ENCODE data around the gene PSD4. TPM values are rescaled to one million over a fixed set of nuclear protein-coding genes. Genes with fewer than 3 reads are reported as not detected.
A peak's percentile ranks its signal among the peaks of the same experiment; 100 is the strongest.

The PSD4 gene
- total and polyA plus RNA-seq, 4 experiments from 2014 or later: 11.9 to 101 (median 66.4) TPM

DNA sequence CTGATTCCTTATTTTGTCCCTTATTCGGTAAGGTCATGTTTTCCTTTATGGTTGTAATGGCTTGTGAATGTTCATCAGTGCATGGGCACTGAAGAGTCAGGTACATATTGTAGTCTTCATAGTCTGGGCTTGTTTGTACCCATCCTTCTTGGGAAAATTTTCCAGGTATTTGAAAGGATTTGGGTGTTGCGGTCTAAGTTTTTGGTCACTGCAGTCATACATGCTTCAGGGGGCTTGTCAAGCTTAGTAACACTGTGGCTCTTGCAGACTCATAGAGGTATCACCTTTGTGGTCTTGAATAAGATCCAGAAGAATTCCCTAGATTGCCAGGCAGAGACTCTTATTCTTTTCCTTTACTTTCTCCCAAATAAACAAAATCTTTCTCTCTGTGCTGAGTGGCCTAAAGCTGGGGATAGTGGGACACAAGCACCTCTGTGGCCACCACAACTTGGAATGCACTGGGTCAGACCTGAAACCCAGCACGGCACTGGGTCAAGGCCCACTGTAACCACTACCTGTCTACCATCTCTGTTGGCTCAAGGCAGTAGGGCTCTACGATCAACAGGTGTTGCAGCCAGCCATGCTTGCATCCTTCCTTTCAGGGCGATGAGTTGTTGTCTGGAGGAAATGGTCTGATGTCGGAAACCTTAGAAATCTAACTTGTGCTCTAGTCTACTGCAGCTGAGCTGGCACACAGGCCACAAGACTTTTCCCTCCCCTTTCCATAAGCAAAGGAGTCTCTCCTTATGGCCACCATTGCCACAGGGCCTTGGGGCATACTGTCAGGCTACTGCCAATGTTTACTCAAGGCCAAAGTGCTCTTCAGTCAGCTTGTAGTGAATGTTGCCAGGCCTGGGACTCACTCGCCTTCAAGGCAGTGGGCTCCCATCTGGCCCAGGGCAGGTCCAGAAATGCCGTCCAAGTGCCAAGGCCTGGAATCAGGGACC is 24.9 kb upstream of the PSD4 start:
- no peaks in the 10 kb centered on the region for H3K36me3 Mint-ChIP-seq
- H3K4me3 Mint-ChIP-seq: no peak overlapping the region
- intact Hi-C loops (cut with micrococcal nuclease): no loop called here
- ChIA-PET POLR2A (ENCODE audit: partially characterized antibody) (interaction anchor here (0.8 to 2.2 kb wide), 3 partner anchors 8 to 19 kb away, joined by 3 to 8 read pairs (median 6); no protein-coding TSS in a partner anchor), CTCF (ENCODE audit: partially characterized antibody) (interaction anchor here (0.7 to 2.9 kb wide), 3 partner anchors 10 to 14 kb away, joined by 3 to 21 read pairs (median 5); no protein-coding TSS in a partner anchor)
- no peaks in the 10 kb centered on the region for H3K27me3 ChIP-seq (ENCODE audit: insufficient read depth, low read length)
- H3K4me3 ChIP-seq (ENCODE audit: low read length in 2 of 2): no peak overlapping the region
- H3K4me1 Mint-ChIP-seq: peaks cover 0 to 4% (median 0%) of the 10 kb centered on the region in 4 donors
- no peaks in the 10 kb centered on the region for H3K4me1 ChIP-seq (ENCODE audit: insufficient read depth, low read length)
- H3K27ac ChIP-seq (ENCODE audit: low read depth, low read length): no peak overlapping the region
- H3K27ac Mint-ChIP-seq: no peak overlapping the region
- no peaks in the 10 kb centered on the region for H3K9me3 ChIP-seq (ENCODE audit: control insufficient read depth in 1 of 2, low read length in 2 of 2)
- peaks cover 0 to 4% (median 0%) of the 10 kb centered on the region in 8 donors for H3K9me3 Mint-ChIP-seq
- H3K36me3 ChIP-seq (ENCODE audit: insufficient read depth, low read length): no peaks in the 10 kb centered on the region
- DNase-seq: no peak
- H3K27me3 Mint-ChIP-seq: no peaks in the 10 kb centered on the region

DNA sequence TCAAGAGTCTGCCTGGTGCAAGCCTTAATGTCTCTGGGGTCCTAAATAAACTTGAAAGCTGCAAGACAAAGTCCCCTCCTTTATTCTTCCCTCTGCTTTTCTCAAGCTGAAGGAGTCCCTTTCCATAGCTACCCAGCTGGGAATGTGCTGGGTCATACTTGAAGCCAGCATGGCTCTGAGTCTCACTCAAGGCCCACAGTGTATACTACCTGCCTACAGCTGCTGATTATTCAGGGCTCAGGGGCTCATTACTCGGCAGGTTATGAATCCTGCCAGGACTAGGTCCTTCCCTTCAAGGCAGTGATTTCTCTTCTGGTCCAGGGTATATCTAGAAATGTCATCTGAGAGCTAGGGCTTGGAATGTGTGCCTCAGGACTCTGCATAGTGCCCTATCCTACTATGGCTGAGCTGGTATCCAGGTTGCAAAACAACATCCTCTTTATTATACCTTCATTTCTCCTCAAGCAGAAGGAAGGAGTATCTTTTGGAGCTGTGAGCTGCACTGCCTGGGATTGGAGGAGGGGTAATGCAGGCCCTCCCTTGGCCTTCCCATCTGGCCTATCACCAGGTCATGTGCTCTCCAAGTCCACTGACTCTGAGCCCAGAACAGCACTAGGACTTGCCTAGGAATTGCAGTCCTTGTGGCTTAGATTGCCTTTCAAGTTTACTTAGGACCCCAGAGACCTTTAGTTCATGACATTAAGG is 24.1 kb upstream of the PSD4 start:
- H3K36me3 Mint-ChIP-seq: no peaks in the 10 kb centered on the region

DNA sequence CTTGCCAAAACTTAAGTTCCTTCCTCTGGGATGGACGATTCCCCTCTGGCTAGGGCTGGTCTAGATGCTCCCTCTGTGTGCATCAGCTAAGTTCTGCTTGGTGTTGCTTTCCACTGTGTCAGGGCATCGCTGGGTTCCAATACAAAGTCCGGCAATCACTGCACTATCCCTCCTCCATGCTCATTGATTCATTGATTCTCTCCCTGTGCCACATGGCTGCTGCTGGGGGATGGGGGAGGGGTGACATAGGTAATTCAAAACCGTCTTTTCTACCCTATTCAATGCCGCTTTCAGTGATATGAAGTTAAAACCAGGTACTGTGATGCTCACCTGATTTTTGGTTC is 23.5 kb upstream of the PSD4 start:
- POLR2A ChIA-PET (ENCODE audit: partially characterized antibody): interaction anchor here (1.2 to 2.2 kb wide), 2 partner anchors 8 to 18 kb away, joined by 6 to 8 read pairs; no protein-coding TSS in a partner anchor
- Histone ChIP-seq H3K4me1 (ENCODE audit: insufficient read depth, low read length) (no peaks in the 10 kb centered on the region), H3K27ac (ENCODE audit: low read depth, low read length) (no peak overlapping the region), H3K36me3 (ENCODE audit: insufficient read depth, low read length) (no peaks in the 10 kb centered on the region), H3K4me3 (ENCODE audit: low read length in 2 of 2) (no peak overlapping the region), H3K9me3 (ENCODE audit: control insufficient read depth in 1 of 2, low read length in 2 of 2) (no peaks in the 10 kb centered on the region), H3K27me3 (ENCODE audit: insufficient read depth, low read length) (no peaks in the 10 kb centered on the region)
- DNase-seq: no peak
- Mint-ChIP-seq H3K27me3 (no peaks in the 10 kb centered on the region), H3K9me3 (peaks cover 0 to 3% (median 0%) of the 10 kb centered on the region in 8 donors), H3K27ac (no peak overlapping the region), H3K36me3 (no peaks in the 10 kb centered on the region), H3K4me1 (peaks cover 0 to 4% (median 0%) of the 10 kb centered on the region in 4 donors), H3K4me3 (no peak overlapping the region)
- CTCF ChIA-PET (ENCODE audit: partially characterized antibody): interaction anchor here (2.9 kb wide), 1 partner anchor 12 kb away, joined by 21 read pairs; no protein-coding TSS in a partner anchor
- intact Hi-C loops (cut with micrococcal nuclease): no loop called here

More for the DNA sequence above, 24.1 kb upstream of the PSD4 start:
- no peak for DNase-seq
- CTCF ChIA-PET (ENCODE audit: partially characterized antibody): interaction anchor here (2.9 kb wide), 1 partner anchor 11 kb away, joined by 21 read pairs; no protein-coding TSS in a partner anchor
- Histone ChIP-seq H3K9me3 (ENCODE audit: control insufficient read depth in 1 of 2, low read length in 2 of 2) (no peaks in the 10 kb centered on the region), H3K36me3 (ENCODE audit: insufficient read depth, low read length) (no peaks in the 10 kb centered on the region), H3K27me3 (ENCODE audit: insufficient read depth, low read length) (no peaks in the 10 kb centered on the region), H3K27ac (ENCODE audit: low read depth, low read length) (no peak overlapping the region), H3K4me1 (ENCODE audit: insufficient read depth, low read length) (no peaks in the 10 kb centered on the region), H3K4me3 (ENCODE audit: low read length in 2 of 2) (no peak overlapping the region)
- H3K27ac Mint-ChIP-seq: no peak overlapping the region
- H3K4me3 Mint-ChIP-seq: no peak overlapping the region
- H3K4me1 Mint-ChIP-seq: peaks cover 0 to 4% (median 0%) of the 10 kb centered on the region in 4 donors
- no peaks in the 10 kb centered on the region for H3K27me3 Mint-ChIP-seq
- H3K9me3 Mint-ChIP-seq: peaks cover 0 to 3% (median 0%) of the 10 kb centered on the region in 8 donors
- POLR2A ChIA-PET (ENCODE audit: partially characterized antibody): interaction anchor here (1.2 to 2.2 kb wide), 2 partner anchors 9 to 19 kb away, joined by 6 to 8 read pairs; no protein-coding TSS in a partner anchor
- intact Hi-C loops (cut with micrococcal nuclease): no loop called here

DNA sequence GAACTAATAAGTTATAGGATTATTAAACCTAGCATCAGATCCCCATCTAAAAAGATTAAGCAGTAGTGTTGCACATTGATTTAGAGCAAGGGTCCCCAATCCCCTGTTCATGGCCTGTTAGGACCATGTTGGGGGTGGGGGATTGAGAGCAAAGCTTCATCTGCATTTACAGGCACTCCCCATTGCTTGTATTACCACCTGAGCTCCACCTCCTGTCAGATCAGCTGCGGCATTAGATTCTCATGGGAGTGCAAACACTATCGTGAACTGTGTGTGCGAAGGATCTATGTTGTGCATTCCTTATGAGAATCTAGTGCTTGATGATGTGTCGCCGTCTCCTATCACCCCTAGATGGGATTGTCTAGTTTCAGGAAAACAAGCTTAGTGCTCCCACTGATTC is 18.4 kb upstream of the PSD4 start:
- Mint-ChIP-seq H3K4me3 (peak overlapping the region in 1 of 8 donors; percentile 47), H3K27ac (peak overlapping the region in 2 of 7 donors; percentile 15 to 17), H3K4me1 (peaks cover 12 to 27% (median 22%) of the 10 kb centered on the region in 4 donors), H3K9me3 (no peaks in the 10 kb centered on the region), H3K27me3 (no peaks in the 10 kb centered on the region), H3K36me3 (peaks cover 0 to 5% of the 10 kb centered on the region in 2 donors)
- Histone ChIP-seq H3K36me3 (ENCODE audit: insufficient read depth, low read length) (no peaks in the 10 kb centered on the region), H3K4me1 (ENCODE audit: insufficient read depth, low read length) (peaks cover 27% of the 10 kb centered on the region), H3K27me3 (ENCODE audit: insufficient read depth, low read length) (no peaks in the 10 kb centered on the region), H3K9me3 (ENCODE audit: control insufficient read depth in 1 of 2, low read length in 2 of 2) (no peaks in the 10 kb centered on the region), H3K4me3 (ENCODE audit: low read length in 2 of 2) (no peak overlapping the region), H3K27ac (ENCODE audit: low read depth, low read length) (no peak overlapping the region)
- CTCF ChIA-PET (ENCODE audit: partially characterized antibody): interaction anchor here (1.0 to 5.0 kb wide), 9 partner anchors 11 to 236 kb away, joined by 3 to 94 read pairs (median 8); partner anchors contain the start of gene PSD4
- intact Hi-C loops (cut with micrococcal nuclease): no loop called here
- DNase-seq: no peak
- POLR2A ChIA-PET (ENCODE audit: partially characterized antibody): interaction anchor here (0.7 to 7.0 kb wide), 3 partner anchors 16 to 46 kb away, joined by 3 to 209 read pairs (median 10); partner anchors contain the start of gene PSD4

DNA sequence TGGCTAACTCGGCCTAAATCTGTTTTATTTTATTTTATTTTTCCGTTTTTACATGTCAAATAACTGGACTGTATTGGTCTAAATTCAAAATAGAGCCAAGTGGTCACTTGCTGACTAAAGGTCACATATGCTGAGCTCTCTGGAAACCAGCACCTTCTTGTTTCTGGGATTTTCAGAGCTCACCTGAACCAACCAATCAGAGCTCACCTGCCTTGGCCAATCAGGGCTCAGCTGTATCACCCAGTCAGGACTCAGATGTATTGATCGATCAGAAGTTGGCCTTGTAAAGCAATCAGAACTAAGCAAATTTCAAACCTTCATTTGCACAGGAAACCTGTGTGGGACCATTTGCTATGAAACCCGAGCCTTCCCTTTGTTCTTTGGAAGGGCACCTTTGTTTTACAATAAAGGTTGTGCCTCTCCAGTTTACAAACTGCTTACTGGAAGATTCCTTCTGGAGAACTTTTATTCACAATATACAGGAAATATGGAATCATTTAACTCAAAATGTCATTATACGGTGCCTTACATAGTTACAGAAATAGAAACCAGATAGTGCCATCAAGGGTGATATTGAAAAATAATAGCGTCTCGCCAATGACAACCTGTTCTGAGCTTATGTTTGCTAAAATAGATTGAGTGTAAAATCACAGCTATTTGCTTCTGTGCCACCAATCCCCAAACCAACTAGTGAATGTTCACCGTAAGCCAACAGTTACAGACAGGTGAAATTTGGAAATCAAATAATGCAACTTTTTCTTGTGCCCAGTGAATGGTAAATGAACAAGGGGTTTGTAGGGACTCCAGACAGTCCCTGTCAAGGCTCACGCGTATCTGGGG is 17.3 kb upstream of the PSD4 start:
- Histone ChIP-seq H3K36me3 (ENCODE audit: insufficient read depth, low read length) (no peaks in the 10 kb centered on the region), H3K27ac (ENCODE audit: low read depth, low read length) (no peak overlapping the region), H3K9me3 (ENCODE audit: control insufficient read depth in 1 of 2, low read length in 2 of 2) (no peaks in the 10 kb centered on the region), H3K4me3 (ENCODE audit: low read length in 2 of 2) (peak overlapping the region in 1 of 2 donors; percentile 50), H3K4me1 (ENCODE audit: insufficient read depth, low read length) (peaks cover 27% of the 10 kb centered on the region), H3K27me3 (ENCODE audit: insufficient read depth, low read length) (no peaks in the 10 kb centered on the region)
- peak overlapping the region; percentile 37 to 88 (median 66) for H3K27ac Mint-ChIP-seq
- ChIA-PET CTCF (ENCODE audit: partially characterized antibody) (interaction anchor here (0.8 to 5.0 kb wide), 12 partner anchors 10 to 93 kb away, joined by 3 to 94 read pairs (median 6); partner anchors contain the start of gene PSD4), POLR2A (ENCODE audit: partially characterized antibody) (interaction anchor here (1.0 to 7.0 kb wide), 7 partner anchors 8 to 45 kb away, joined by 3 to 209 read pairs (median 9); partner anchors contain the start of gene PSD4)
- DNase-seq: peak in 1 of 5 donors; percentile 27
- H3K9me3 Mint-ChIP-seq: no peaks in the 10 kb centered on the region
- H3K36me3 Mint-ChIP-seq: peaks cover 0 to 5% of the 10 kb centered on the region in 2 donors
- peak overlapping the region; percentile 75 to 87 (median 85) for H3K4me3 Mint-ChIP-seq
- intact Hi-C loops (cut with micrococcal nuclease): loop anchor here (1.0 kb wide), 4 partner anchors 13 to 43 kb away; partner anchors contain the start of gene PSD4
- no peaks in the 10 kb centered on the region for H3K27me3 Mint-ChIP-seq
- H3K4me1 Mint-ChIP-seq: peaks cover 12 to 27% (median 22%) of the 10 kb centered on the region in 4 donors

All from CD4-positive, alpha-beta memory T cell (primary cell).